ENCODE results near the gene NUP35.

GRCh38 chr2:183157131-183157530 lies 32.9 kb downstream of the NUP35 start:
- no peak for TF ChIP-seq EZH2 (IDR thresholded peaks at IDR 0.05; ENCODE audit: borderline replicate concordance)
- no peak for TF ChIP-seq CTCF (IDR thresholded peaks at IDR 0.05; ENCODE audit: poor library complexity)

All from hepatocyte (in vitro differentiated cells).